HEK293 (cell line): ENCODE results near the gene POP7.

Source experiments
- CTCF ChIP-seq: fragments of 450-650 bp; formaldehyde crosslinking; IDR thresholded peaks from 2 replicates; pipeline ENCODE4 v1.5.1; 2016; ENCODE audit warnings: missing biosample characterization, missing genetic modification characterization
- ZNF157 ChIP-seq: fragments of 450-650 bp; formaldehyde crosslinking; IDR thresholded peaks from 2 replicates; pipeline ENCODE4 v1.5.1; 2016; ENCODE audit warnings: missing biosample characterization, missing genetic modification characterization
- ZSCAN16 ChIP-seq: fragments of 450-650 bp; formaldehyde crosslinking; IDR thresholded peaks from 2 replicates; pipeline ENCODE4 v1.5.1; 2016; ENCODE audit warnings: missing biosample characterization, missing genetic modification characterization

DNA sequence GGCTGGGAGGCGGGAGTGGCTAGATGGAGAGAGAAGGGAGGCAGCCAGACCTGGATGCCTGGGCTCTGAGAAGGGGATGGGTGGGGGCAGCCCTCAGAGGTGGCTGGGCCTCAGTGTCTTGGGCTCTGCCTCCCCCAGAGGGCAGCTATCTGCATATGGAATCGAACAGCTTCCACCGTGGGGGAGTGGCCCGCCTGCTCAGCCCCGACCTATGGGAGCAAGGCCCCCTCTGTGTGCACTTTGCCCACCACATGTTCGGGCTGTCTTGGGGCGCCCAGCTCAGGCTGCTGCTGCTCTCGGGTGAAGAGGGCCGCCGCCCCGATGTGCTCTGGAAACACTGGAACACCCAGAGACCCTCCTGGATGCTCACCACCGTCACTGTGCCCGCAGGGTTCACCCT lies 30.8 kb downstream of the POP7 start:
- TF ChIP-seq ZNF157 (no peak), CTCF (tag by site-specific recombination) (no peak), ZSCAN16 (no peak)
